Spleen (tissue), 11 donors: ENCODE data around the gene VANGL1. TPM values are rescaled to one million over a fixed set of nuclear protein-coding genes. Genes with fewer than 3 reads are reported as not detected.

Experiments
- DNase-seq: peaks from one replicate; pipeline ENCODE4 v3.0.0-alpha.2; 2020
- H3K27ac ChIP-seq, 8 donors: fragments of 200-600 bp; sonication (generic) in 7 of 8; 1 replicate in 4 of 8; 2 replicates in 4 of 8; pipeline versions ENCODE4 v1.5.0 to v1.8.0; 2016 to 2021; ENCODE audit warnings: inconsistent platforms in 4 of 8, mild to moderate bottlenecking in 4 of 8, moderate library complexity in 1 of 8
- H3K27me3 ChIP-seq, 7 donors: fragments of 200-600 bp; sonication (generic) in 6 of 7; replicated peaks in 1 of 7; 1 replicate in 4 of 7; 2 replicates in 3 of 7; pipeline versions ENCODE4 v1.5.0 to v1.8.0; 2016 to 2021; ENCODE audit warnings: inconsistent platforms in 3 of 7, mild to moderate bottlenecking in 1 of 7
- H3K36me3 ChIP-seq, 6 donors: fragments of 200-600 bp; sonication (generic) in 5 of 6; 1 replicate in 4 of 6; 2 replicates in 2 of 6; pipeline versions ENCODE4 v1.5.0 to v1.8.0; 2016 to 2021; ENCODE audit warnings: inconsistent platforms in 2 of 6
- H3K4me1 ChIP-seq, 6 donors: fragments of 200-600 bp; sonication (generic) in 5 of 6; 1 replicate in 3 of 6; 2 replicates in 3 of 6; pipeline versions ENCODE4 v1.5.0 to v1.8.0; 2016 to 2021; ENCODE audit warnings: inconsistent platforms in 3 of 6
- H3K4me3 ChIP-seq, 8 donors: fragments of 200-600 bp; sonication (generic) in 7 of 8; 1 replicate in 4 of 8; 2 replicates in 4 of 8; pipeline versions ENCODE4 v1.5.0 to v1.8.0; 2016 to 2021; ENCODE audit warnings: inconsistent platforms in 4 of 8, mild to moderate bottlenecking in 4 of 8, moderate library complexity in 2 of 8
- H3K9me3 ChIP-seq, 8 donors: fragments of 200-600 bp; sonication (generic) in 7 of 8; 1 replicate in 4 of 8; 2 replicates in 4 of 8; pipeline versions ENCODE4 v1.5.0 to v1.8.0; 2016 to 2021; ENCODE audit warnings: inconsistent platforms in 4 of 8
- CTCF ChIP-seq, 11 experiments: fragments of 200-600 bp in 7 of 11; fragments of 450-650 bp in 4 of 11; sonication (generic) in 4 of 11; IDR thresholded peaks in 8 of 11; conservative IDR thresholded peaks in 3 of 11; 1 replicate in 7 of 11; 2 replicates in 4 of 11; pipeline versions ENCODE4 v1.4.0 to v1.8.0; 2016 to 2021; ENCODE audit warnings: antibody characterized with exemption in 11 of 11, inconsistent platforms in 4 of 11, mild to moderate bottlenecking in 1 of 11
- POLR2A ChIP-seq, 3 donors: fragments of 450-650 bp; IDR thresholded peaks; one replicate each; pipeline ENCODE4 v1.5.1; 2017; ENCODE audit warnings: antibody characterized with exemption in 3 of 3, mild to moderate bottlenecking in 1 of 3
- POLR2AphosphoS5 ChIP-seq, 3 donors: sonication (generic); formaldehyde crosslinking; IDR thresholded peaks; one replicate each; pipeline ENCODE4 v1.5.1; 2017; ENCODE audit warnings: antibody characterized with exemption in 3 of 3
- WGBS, 5 donors: extraction: QIAGEN DNeasy Blood & Tissue Kit in 3 of 5; methylation state at CpG; one replicate each; pipeline versions ENCODE4 v1.1.5 to v1.1.7; 2013 to 2018; 5-methylcytosine and 5-hydroxymethylcytosine counted together
- intact Hi-C: fragments of 100-400 bp; cut with DNase I; formaldehyde crosslinking; loops from one replicate; pipeline ENCODE4 v1.15.0; 2023; ENCODE audit warnings: low total_unique reads
- polyA plus RNA-seq, 3 donors: library from polyadenylated mRNA; stranded (reverse); fragments of 200-250 nt; gene quantifications; one replicate each; pipeline ENCODE4 v1.2.1, GENCODE V29; 2013
- total RNA-seq, 7 donors: library from RNA; depleted of rRNA in 3 of 7; stranded (reverse); fragments of >200 nt in 3 of 7; fragmentation: NEBNext Ultra II Directional in 4 of 7; extraction: Animal tissue kit (Norgen Biotek cat#: 25700) in 4 of 7; gene quantifications; one replicate each; pipeline versions ENCODE4 v1.1.0 to v1.2.1, GENCODE V29; 2016 to 2021
- donor health status: healthy with polysubstance abuse.
- donor health status: DM: no; HTN: no; CAD: no; lungs with moderate emphysema.
- donor health status: DM: no; HTN: no; CAD: no.
- donor health status: Bipolar disorder and iron deficiency.
- donor health status: healthy.
- donor health status: DM: no; HTN: no; CAD: no.
- donor health status: DM: yes; HTN: yes; CAD: no.

The VANGL1 gene
- total and polyA plus RNA-seq, 10 donors: 0.24 to 7.0 (median 4.3) TPM

- Histone ChIP-seq H3K27ac (no peak overlapping the region), H3K4me1 (no peaks in the 10 kb centered on the region), H3K36me3 (no peaks in the 10 kb centered on the region), H3K9me3 (no peaks in the 10 kb centered on the region), H3K27me3 (peaks cover 0 to 31% (median 0%) of the 10 kb centered on the region in 7 donors), H3K4me3 (no peak overlapping the region)
- intact Hi-C loops: loop anchor here (10.0 kb wide), 1 partner anchor 92 kb away; no protein-coding TSS in a partner anchor
- TF ChIP-seq POLR2AphosphoS5 (IDR thresholded peaks at IDR 0.05) (no peak), CTCF (IDR thresholded peaks at IDR 0.05 in 8 of 11, conservative IDR thresholded peaks at IDR 0.05 in 3 of 11) (peak in 9 of 11 experiments; percentile 11 to 60 (median 51)), POLR2A (IDR thresholded peaks at IDR 0.05) (no peak)
- WGBS, 5 donors: 38 to 59% (median 55%) methylated on average over 8 of the region's 8 CpGs
- no peak for DNase-seq
Observed at GRCh38 chr1:115706587-115707425, 65.0 kb downstream of the VANGL1 start.

GRCh38 chr1:115710859-115711624 lies 69.3 kb downstream of the VANGL1 start:
- TF ChIP-seq POLR2A (IDR thresholded peaks at IDR 0.05) (no peak), CTCF (IDR thresholded peaks at IDR 0.05 in 8 of 11, conservative IDR thresholded peaks at IDR 0.05 in 3 of 11) (no peak), POLR2AphosphoS5 (IDR thresholded peaks at IDR 0.05) (no peak)
- intact Hi-C loops: no loop called here
- no peak overlapping the region for H3K4me3 ChIP-seq
- H3K9me3 ChIP-seq: no peaks in the 10 kb centered on the region
- no peak for DNase-seq
- H3K4me1 ChIP-seq: no peaks in the 10 kb centered on the region
- no peak overlapping the region for H3K27ac ChIP-seq
- peaks cover 0 to 41% (median 0%) of the 10 kb centered on the region in 7 donors for H3K27me3 ChIP-seq
- WGBS, 5 donors: 58 to 69% (median 61%) methylated on average over 9 of the region's 9 CpGs
- H3K36me3 ChIP-seq: no peaks in the 10 kb centered on the region

GRCh38 chr1:115712911-115713609 lies 71.3 kb downstream of the VANGL1 start:
- H3K36me3 ChIP-seq: no peaks in the 10 kb centered on the region
- H3K4me1 ChIP-seq: no peaks in the 10 kb centered on the region
- H3K27me3 ChIP-seq: peaks cover 0 to 36% (median 0%) of the 10 kb centered on the region in 7 donors
- no peak overlapping the region for H3K27ac ChIP-seq
- TF ChIP-seq POLR2A (IDR thresholded peaks at IDR 0.05): no peak
- no peak for TF ChIP-seq POLR2AphosphoS5 (IDR thresholded peaks at IDR 0.05)
- no peak for TF ChIP-seq CTCF (IDR thresholded peaks at IDR 0.05 in 8 of 11, conservative IDR thresholded peaks at IDR 0.05 in 3 of 11)
- no peak for DNase-seq
- no peaks in the 10 kb centered on the region for H3K9me3 ChIP-seq
- intact Hi-C loops: no loop called here
- H3K4me3 ChIP-seq: no peak overlapping the region
- 83 to 90% (median 84%) methylated on average over 10 of the region's 10 CpGs for WGBS, 5 donors
